ENCODE results near the gene FHOD3. TPM values are rescaled to one million over a fixed set of nuclear protein-coding genes. Genes with fewer than 3 reads are reported as not detected.
"Not testable (repeated sequence)": the region's sequence is repeated elsewhere in the genome, so short reads cannot be mapped to it uniquely, and the experiment has no call there.

The FHOD3 gene
- total RNA-seq, 2 experiments from 2014 or later = not detected

- Mint-ChIP-seq H3K4me1 (ENCODE audit: low read depth) (peaks cover 12% of the 10 kb centered on the region), H3K27ac (no peak overlapping the region), H3K9me3 (no peaks in the 10 kb centered on the region), H3K27me3 (no peaks in the 10 kb centered on the region), H3K4me3 (no peak overlapping the region), H3K36me3 (ENCODE audit: low read depth) (peaks cover 16% of the 10 kb centered on the region)
- POLR2A ChIA-PET = no interaction called here
- intact Hi-C loops (cut with micrococcal nuclease) = no loop called here
- ATAC-seq (no peak), DNase-seq (no peak)
- CTCF ChIA-PET = interaction anchor here (0.9 kb wide), 1 partner anchor 16 kb away, joined by 3 read pairs; no protein-coding TSS in a partner anchor
- TF ChIP-seq, protein P1, sequence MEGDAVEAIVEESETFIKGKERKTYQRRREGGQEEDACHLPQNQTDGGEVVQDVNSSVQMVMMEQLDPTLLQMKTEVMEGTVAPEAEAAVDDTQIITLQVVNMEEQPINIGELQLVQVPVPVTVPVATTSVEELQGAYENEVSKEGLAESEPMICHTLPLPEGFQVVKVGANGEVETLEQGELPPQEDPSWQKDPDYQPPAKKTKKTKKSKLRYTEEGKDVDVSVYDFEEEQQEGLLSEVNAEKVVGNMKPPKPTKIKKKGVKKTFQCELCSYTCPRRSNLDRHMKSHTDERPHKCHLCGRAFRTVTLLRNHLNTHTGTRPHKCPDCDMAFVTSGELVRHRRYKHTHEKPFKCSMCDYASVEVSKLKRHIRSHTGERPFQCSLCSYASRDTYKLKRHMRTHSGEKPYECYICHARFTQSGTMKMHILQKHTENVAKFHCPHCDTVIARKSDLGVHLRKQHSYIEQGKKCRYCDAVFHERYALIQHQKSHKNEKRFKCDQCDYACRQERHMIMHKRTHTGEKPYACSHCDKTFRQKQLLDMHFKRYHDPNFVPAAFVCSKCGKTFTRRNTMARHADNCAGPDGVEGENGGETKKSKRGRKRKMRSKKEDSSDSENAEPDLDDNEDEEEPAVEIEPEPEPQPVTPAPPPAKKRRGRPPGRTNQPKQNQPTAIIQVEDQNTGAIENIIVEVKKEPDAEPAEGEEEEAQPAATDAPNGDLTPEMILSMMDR (IDR thresholded peaks at IDR 0.05) = no peak
These were observed 515.7 kb downstream of the FHOD3 start for GRCh38 chr18:36813101-36813775.

GRCh38 chr18:36813824-36814223 is 516.3 kb downstream of the FHOD3 start:
- Mint-ChIP-seq H3K4me3 (no peak overlapping the region), H3K36me3 (ENCODE audit: low read depth) (peaks cover 21% of the 10 kb centered on the region), H3K27ac (no peak overlapping the region), H3K9me3 (no peaks in the 10 kb centered on the region), H3K4me1 (ENCODE audit: low read depth) (peaks cover 12% of the 10 kb centered on the region), H3K27me3 (no peaks in the 10 kb centered on the region)
- ATAC-seq (no peak), DNase-seq (no peak)
- ChIA-PET CTCF (no interaction called here), POLR2A (no interaction called here)
- TF ChIP-seq, protein P1 (IDR thresholded peaks at IDR 0.05) = no peak
- intact Hi-C loops (cut with micrococcal nuclease) = no loop called here

DNA sequence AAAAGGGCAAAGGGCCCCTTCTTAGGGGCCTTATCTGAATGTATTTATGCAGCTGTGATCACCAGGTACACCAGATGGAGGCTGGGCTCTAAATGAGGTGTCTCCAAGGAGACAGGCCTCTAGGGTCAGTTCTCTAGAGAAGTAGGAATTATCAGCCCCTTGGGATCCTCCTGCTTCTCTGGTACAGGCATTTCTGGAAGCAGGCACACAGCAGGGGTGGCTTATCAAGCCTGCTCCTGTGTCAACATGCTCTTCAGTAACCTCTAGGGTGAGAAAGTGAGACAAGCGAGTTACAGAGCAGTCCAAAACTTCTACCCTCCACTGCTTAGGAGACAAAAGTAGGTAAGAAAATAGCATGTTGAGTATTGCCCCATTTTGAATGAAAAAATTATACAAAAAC is 517.5 kb downstream of the FHOD3 start:
- Mint-ChIP-seq H3K27me3 (no peaks in the 10 kb centered on the region), H3K36me3 (ENCODE audit: low read depth) (peaks cover 25% of the 10 kb centered on the region), H3K9me3 (no peaks in the 10 kb centered on the region), H3K4me3 (no peak overlapping the region), H3K4me1 (ENCODE audit: low read depth) (peaks cover 11% of the 10 kb centered on the region), H3K27ac (no peak overlapping the region)
- ATAC-seq = no peak
- ChIA-PET POLR2A (no interaction called here), CTCF (no interaction called here)
- intact Hi-C loops (cut with micrococcal nuclease) = no loop called here
- no peak for DNase-seq
- TF ChIP-seq, protein P1 (IDR thresholded peaks at IDR 0.05) = no peak

GRCh38 chr18:36816096-36816495 is 518.6 kb downstream of the FHOD3 start:
- DNase-seq; H3K4me3 Mint-ChIP-seq; H3K9me3 Mint-ChIP-seq; H3K27me3 Mint-ChIP-seq; POLR2A ChIA-PET; CTCF ChIA-PET; ATAC-seq; H3K27ac Mint-ChIP-seq; intact Hi-C loops (cut with micrococcal nuclease): not testable (repeated sequence)
- Mint-ChIP-seq H3K36me3 (ENCODE audit: low read depth) (peaks cover 25% of the 10 kb centered on the region), H3K4me1 (ENCODE audit: low read depth) (peaks cover 11% of the 10 kb centered on the region)

GRCh38 chr18:36817039-36817438 is 519.5 kb downstream of the FHOD3 start:
- ATAC-seq (no peak), DNase-seq (no peak)
- Mint-ChIP-seq H3K27ac (no peak overlapping the region), H3K36me3 (ENCODE audit: low read depth) (peaks cover 28% of the 10 kb centered on the region), H3K4me3 (no peak overlapping the region), H3K4me1 (ENCODE audit: low read depth) (peaks cover 11% of the 10 kb centered on the region), H3K9me3 (no peaks in the 10 kb centered on the region), H3K27me3 (no peaks in the 10 kb centered on the region)
- CTCF ChIA-PET = no interaction called here
- TF ChIP-seq, protein P1 (IDR thresholded peaks at IDR 0.05) = no peak
- intact Hi-C loops (cut with micrococcal nuclease) = no loop called here
- POLR2A ChIA-PET = no interaction called here
